ENCODE results near the gene PRKCQ. TPM values are rescaled to one million over a fixed set of nuclear protein-coding genes. Genes with fewer than 3 reads are reported as not detected.

Gene PRKCQ
- total and polyA plus RNA-seq, 2 of the 4 experiments (the other 2 are of a cell fraction): under 0.01 to 0.03 TPM

DNA sequence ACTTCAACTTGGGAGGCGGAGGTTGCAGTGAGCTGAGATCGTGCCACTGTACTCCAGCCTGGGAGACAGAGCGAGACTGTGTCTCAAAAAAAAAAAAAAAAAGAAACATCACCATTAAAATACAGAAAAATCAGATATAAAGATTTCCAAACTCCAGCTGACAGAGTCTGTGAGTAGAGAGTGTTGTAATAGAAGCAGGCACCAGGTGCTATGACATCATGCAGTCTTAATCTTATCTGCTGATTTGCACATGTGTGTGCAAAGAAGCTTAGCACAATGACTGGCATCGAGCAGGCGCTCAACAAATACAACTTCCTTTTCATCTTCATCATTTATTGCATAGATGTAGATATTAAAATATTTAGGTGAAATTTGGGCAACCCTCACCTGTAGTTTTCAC, 92.2 kb downstream of the PRKCQ start:
- POLR2A ChIA-PET (ENCODE audit: unreplicated experiment): no interaction called here
- DNase-seq (no peak), ATAC-seq (ENCODE audit: low read depth) (no peak)
- dilution Hi-C loops (cut with HindIII; ENCODE audit: low sequenced_read_pairs, unreplicated experiment) (no loop called here), intact Hi-C loops (cut with micrococcal nuclease) (no loop called here), in situ Hi-C loops (cut with MboI; ENCODE audit: low sequenced_read_pairs) (no loop called here)
- no peak overlapping the region for H4K8ac ChIP-seq (ENCODE audit: low read depth in 2 of 2, low read length in 2 of 2)
- TF ChIP-seq FOS (IDR thresholded peaks at IDR 0.05; ENCODE audit: low read depth, low read length): no peak
- TF ChIP-seq CHD1 (IDR thresholded peaks at IDR 0.05; ENCODE audit: low read depth, low read length): no peak
- no peak for TF ChIP-seq CEBPB (IDR thresholded peaks at IDR 0.05; ENCODE audit: low read depth, low read length)
- no peak for TF ChIP-seq RAD21 (IDR thresholded peaks at IDR 0.05; ENCODE audit: low read length)
- TF ChIP-seq MAZ (IDR thresholded peaks at IDR 0.05; ENCODE audit: borderline replicate concordance, low read depth, low read length): no peak
- TF ChIP-seq, protein P1, sequence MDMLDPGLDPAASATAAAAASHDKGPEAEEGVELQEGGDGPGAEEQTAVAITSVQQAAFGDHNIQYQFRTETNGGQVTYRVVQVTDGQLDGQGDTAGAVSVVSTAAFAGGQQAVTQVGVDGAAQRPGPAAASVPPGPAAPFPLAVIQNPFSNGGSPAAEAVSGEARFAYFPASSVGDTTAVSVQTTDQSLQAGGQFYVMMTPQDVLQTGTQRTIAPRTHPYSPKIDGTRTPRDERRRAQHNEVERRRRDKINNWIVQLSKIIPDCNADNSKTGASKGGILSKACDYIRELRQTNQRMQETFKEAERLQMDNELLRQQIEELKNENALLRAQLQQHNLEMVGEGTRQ (IDR thresholded peaks at IDR 0.05; ENCODE audit: low read depth, low read length): no peak
- no peak for TF ChIP-seq MXI1 (IDR thresholded peaks at IDR 0.05; ENCODE audit: borderline replicate concordance, low read depth, low read length)
- TF ChIP-seq POLR2A (IDR thresholded peaks at IDR 0.05; ENCODE audit: low read depth, low read length): no peak
- TF ChIP-seq MAFK (IDR thresholded peaks at IDR 0.05; ENCODE audit: low read depth, low read length): no peak
- TF ChIP-seq BHLHE40 (IDR thresholded peaks at IDR 0.05; ENCODE audit: low read depth, low read length): no peak
- BruUV-seq (replicated peaks): no TSS peak
- no peak overlapping the region for H2BK5ac ChIP-seq (ENCODE audit: low read depth, low read length, poor library complexity, severe bottlenecking)
- H4K20me1 ChIP-seq (ENCODE audit: insufficient read depth, low read length): no peaks in the 10 kb centered on the region
- WGBS, 2 experiments (ENCODE audit: extremely low coverage in 2 of 2, insufficient read length in 1 of 2): no CpG with 5 or more reads among the region's 5 CpGs
- H2BK20ac ChIP-seq (ENCODE audit: low read depth, low read length): no peak overlapping the region
- no peak overlapping the region for H3K14ac ChIP-seq (replicated peaks; ENCODE audit: low read depth, low read length)
- H3K9me1 ChIP-seq (ENCODE audit: insufficient read depth, low read length): no peaks in the 10 kb centered on the region
- no peak overlapping the region for H2AK5ac ChIP-seq (ENCODE audit: low read depth, low read length)
- no peak overlapping the region for H2AFZ ChIP-seq (replicated peaks; ENCODE audit: low read length, poor library complexity)
- no peak overlapping the region for H3K4me2 ChIP-seq (ENCODE audit: low read depth, low read length)
- H4K5ac ChIP-seq (ENCODE audit: low read depth, low read length): no peak overlapping the region
- H3K9ac ChIP-seq (ENCODE audit: low read depth, low read length): no peak overlapping the region
- no peak overlapping the region for H2BK120ac ChIP-seq (ENCODE audit: low read depth, low read length)
- peaks cover 4% of the 10 kb centered on the region for H3K27me3 ChIP-seq (ENCODE audit: control insufficient read depth, insufficient read depth, low read length)
- H3K18ac ChIP-seq (ENCODE audit: low read depth, low read length): no peak overlapping the region
- no peak overlapping the region for H2AK9ac ChIP-seq (replicated peaks; ENCODE audit: low read depth, low read length, poor library complexity)
- H2BK15ac ChIP-seq (ENCODE audit: low read depth, low read length): no peak overlapping the region
- no peak overlapping the region for H4K91ac ChIP-seq (ENCODE audit: insufficient read depth, low read depth, low read length)
- H3K79me1 ChIP-seq (ENCODE audit: low read depth in 1 of 2, low read length in 2 of 2): no peaks in the 10 kb centered on the region
- CTCF ChIA-PET: interaction anchor here (0.7 kb wide), 1 partner anchor 134 kb away, joined by 4 read pairs; no protein-coding TSS in a partner anchor
- H3K36me3 ChIP-seq (ENCODE audit: control insufficient read depth, insufficient read depth, low read length): no peaks in the 10 kb centered on the region
- no peak overlapping the region for H3K4me3 ChIP-seq (ENCODE audit: insufficient read depth, low read depth, low read length)
- H3K27ac ChIP-seq (ENCODE audit: insufficient read depth, low read length): no peak overlapping the region
- no peaks in the 10 kb centered on the region for H3K4me1 ChIP-seq (ENCODE audit: control insufficient read depth, insufficient read depth, low read length)
- no peak overlapping the region for H3K56ac ChIP-seq (ENCODE audit: extremely low read depth, insufficient read depth, low read length)
- no peaks in the 10 kb centered on the region for H3K9me3 ChIP-seq (ENCODE audit: control insufficient read depth, insufficient read depth, low read length)
- H3K23ac ChIP-seq (ENCODE audit: low read depth, low read length): no peak overlapping the region
- H3K4ac ChIP-seq (ENCODE audit: low read depth, low read length): no peak overlapping the region
